OCI-LY3 (cell line): ENCODE results near the gene CDH20.

Source experiments
- H2AFZ ChIP-seq: fragments of 200-600, 300-600 bp; shearing (Covaris generic); 2 replicates; pipeline ENCODE4 v1.6.0; 2014; ENCODE audit warnings: antibody characterized with exemption, low read depth, low read length
- H3K27ac ChIP-seq: fragments of 200-600, 300-600 bp; sonication (generic); 2 replicates; pipeline ENCODE4 v1.5.1; 2014; ENCODE audit warnings: mild to moderate bottlenecking, low read length, moderate library complexity, mixed read lengths
- H3K27me3 ChIP-seq: fragments of 200-600, 300-600 bp; sonication (generic); 2 replicates; pipeline ENCODE4 v1.6.1; 2014; ENCODE audit warnings: low read depth, low read length, mixed read lengths
- H3K36me3 ChIP-seq: fragments of 200-600, 300-600 bp; sonication (generic); replicated peaks from 2 replicates; pipeline ENCODE3; 2014; ENCODE audit warnings: low read depth, low read length, mixed read lengths
- H3K4me1 ChIP-seq: fragments of 300-600, 200-600 bp; sonication (generic); 2 replicates; pipeline ENCODE4 v1.6.1; 2014; ENCODE audit warnings: low read length, mixed read lengths
- H3K4me2 ChIP-seq: fragments of 200-600, 300-600 bp; sonication (generic); 2 replicates; pipeline ENCODE4 v1.6.1; 2014; ENCODE audit warnings: low read length, mixed read lengths
- H3K4me3 ChIP-seq: fragments of 300-600, 200-600 bp; sonication (generic); 2 replicates; pipeline ENCODE4 v1.5.1; 2014; ENCODE audit warnings: antibody characterized with exemption, mild to moderate bottlenecking, low read length, moderate library complexity
- H3K79me2 ChIP-seq: fragments of 300-600, 200-600 bp; shearing (Covaris generic); 2 replicates; pipeline ENCODE4 v1.6.1; 2014; ENCODE audit warnings: mild to moderate bottlenecking, low read length, mixed read lengths
- H3K9ac ChIP-seq: fragments of 300-600, 200-600 bp; shearing (Covaris generic); 2 replicates; pipeline ENCODE4 v1.6.0; 2014; ENCODE audit warnings: mild to moderate bottlenecking, low read length, moderate library complexity
- H3K9me3 ChIP-seq: fragments of 200-600, 300-600 bp; shearing (Covaris generic); 2 replicates; pipeline ENCODE4 v1.6.1; 2014; ENCODE audit warnings: low read length, mixed read lengths; ENCODE audit not compliant: insufficient read depth
- H4K20me1 ChIP-seq: fragments of 200-600, 300-600 bp; sonication (generic); 2 replicates; pipeline ENCODE4 v1.6.1; 2016; ENCODE audit warnings: low read length, mixed read lengths; ENCODE audit not compliant: insufficient read depth
- CTCF ChIP-seq: fragments of 200-600, 300-600 bp; sonication (generic); IDR thresholded peaks from 2 replicates; pipeline ENCODE4 v1.5.1; 2014; ENCODE audit warnings: antibody characterized with exemption, low read length, low read depth
- EZH2phosphoT487 ChIP-seq: fragments of 200-600 bp; shearing (Covaris generic); IDR thresholded peaks from 2 replicates; pipeline ENCODE4 v1.6.1; 2018; ENCODE audit warnings: antibody characterized with exemption, mixed run types, low read depth

Gene CDH20

GRCh38 chr18:61546590-61546989 is 213.4 kb downstream of the CDH20 start:
- Histone ChIP-seq H3K79me2 (no peaks in the 10 kb centered on the region), H3K9ac (no peak overlapping the region), H3K4me2 (no peak overlapping the region), H3K9me3 (no peaks in the 10 kb centered on the region), H4K20me1 (no peaks in the 10 kb centered on the region), H3K36me3 (no peaks in the 10 kb centered on the region), H2AFZ (no peak overlapping the region), H3K27me3 (peaks cover 10% of the 10 kb centered on the region), H3K27ac (no peak overlapping the region), H3K4me1 (no peaks in the 10 kb centered on the region), H3K4me3 (no peak overlapping the region)
- no peak for TF ChIP-seq CTCF

GRCh38 chr18:61549416-61549815 is 216.2 kb downstream of the CDH20 start:
- Histone ChIP-seq H3K4me2 (no peak overlapping the region), H3K79me2 (no peaks in the 10 kb centered on the region), H3K27ac (no peak overlapping the region), H4K20me1 (no peaks in the 10 kb centered on the region), H3K9ac (no peak overlapping the region), H3K4me3 (no peak overlapping the region), H3K9me3 (no peaks in the 10 kb centered on the region), H3K4me1 (no peaks in the 10 kb centered on the region), H3K36me3 (no peaks in the 10 kb centered on the region), H2AFZ (no peak overlapping the region), H3K27me3 (peaks cover 10% of the 10 kb centered on the region)
- TF ChIP-seq EZH2phosphoT487 (no peak), CTCF (no peak)

- H3K4me3 ChIP-seq: no peak overlapping the region
- H3K36me3 ChIP-seq: no peaks in the 10 kb centered on the region
- no peak overlapping the region for H3K9ac ChIP-seq
- H3K4me2 ChIP-seq: no peak overlapping the region
- TF ChIP-seq CTCF (no peak), EZH2phosphoT487 (no peak)
- no peaks in the 10 kb centered on the region for H3K9me3 ChIP-seq
- peaks cover 10% of the 10 kb centered on the region for H3K27me3 ChIP-seq
- no peak overlapping the region for H3K27ac ChIP-seq
- H2AFZ ChIP-seq: no peak overlapping the region
- H3K79me2 ChIP-seq: no peaks in the 10 kb centered on the region
- H3K4me1 ChIP-seq: no peaks in the 10 kb centered on the region
- no peaks in the 10 kb centered on the region for H4K20me1 ChIP-seq
These were observed 216.7 kb downstream of the CDH20 start for GRCh38 chr18:61549889-61550288.

GRCh38 chr18:61551586-61551985 is 218.4 kb downstream of the CDH20 start:
- TF ChIP-seq EZH2phosphoT487: no peak
- TF ChIP-seq CTCF: peak; percentile 94
- Histone ChIP-seq H3K79me2 (no peaks in the 10 kb centered on the region), H3K9me3 (no peaks in the 10 kb centered on the region), H3K36me3 (no peaks in the 10 kb centered on the region), H3K27me3 (peaks cover 21% of the 10 kb centered on the region), H2AFZ (peak overlapping the region; percentile 36; the same call in 1 of the 2 replicates), H3K4me2 (peak overlapping the region; percentile 30), H3K4me1 (no peaks in the 10 kb centered on the region), H4K20me1 (no peaks in the 10 kb centered on the region), H3K27ac (no peak overlapping the region), H3K4me3 (no peak overlapping the region), H3K9ac (no peak overlapping the region)
